Osteoblast (primary cell): ENCODE measurements around the gene LEF1. TPM values are rescaled to one million over a fixed set of nuclear protein-coding genes. Genes with fewer than 3 reads are reported as not detected.

Experiments used
- DNase-seq: peaks from one replicate; pipeline ENCODE4 v3.0.0; 2011; ENCODE audit warnings: low spot score, mixed read lengths; ENCODE audit not compliant: insufficient read length; ENCODE audit errors: missing footprints
- H2AFZ ChIP-seq: 2 replicates; pipeline ENCODE4 v1.6.0; 2011; ENCODE audit warnings: mild to moderate bottlenecking, low read length
- H3K27ac ChIP-seq: 2 replicates; pipeline ENCODE4 v1.5.1; 2011; ENCODE audit warnings: mild to moderate bottlenecking, low read depth, low read length, moderate library complexity
- H3K27me3 ChIP-seq: 2 replicates; pipeline ENCODE4 v1.6.0; 2012; ENCODE audit warnings: mild to moderate bottlenecking, control low read depth, inconsistent platforms, low read length, moderate library complexity; ENCODE audit not compliant: insufficient read depth
- H3K36me3 ChIP-seq: 2 replicates; pipeline ENCODE4 v1.5.1; 2011; ENCODE audit warnings: mild to moderate bottlenecking, low read length, control low read depth, moderate library complexity; ENCODE audit not compliant: insufficient read depth
- H3K4me1 ChIP-seq: 2 replicates; pipeline ENCODE4 v1.5.1; 2011; ENCODE audit warnings: mild to moderate bottlenecking, low read length, control low read depth, moderate library complexity; ENCODE audit not compliant: insufficient read depth
- H3K4me2 ChIP-seq: 2 replicates; pipeline ENCODE4 v1.6.0; 2011; ENCODE audit warnings: mild to moderate bottlenecking, low read length; ENCODE audit not compliant: insufficient read depth
- H3K4me3 ChIP-seq: fragments of 200-600 bp; sonication (generic); 3 replicates; pipeline ENCODE4 v1.5.1; 2012; ENCODE audit warnings: mild to moderate bottlenecking, low read length, inconsistent platforms; ENCODE audit not compliant: insufficient read depth
- H3K79me2 ChIP-seq: 2 replicates; pipeline ENCODE4 v1.6.0; 2012; ENCODE audit warnings: mild to moderate bottlenecking, low read length, control low read depth, inconsistent platforms; ENCODE audit not compliant: insufficient read depth
- H3K9me3 ChIP-seq: 2 replicates; pipeline ENCODE4 v1.5.1; 2011; ENCODE audit warnings: low read depth, low read length, control low read depth
- H4K20me1 ChIP-seq: 2 replicates; pipeline ENCODE4 v1.6.0; 2012; ENCODE audit warnings: mild to moderate bottlenecking, low read length, control low read depth; ENCODE audit not compliant: insufficient read depth
- CTCF ChIP-seq: IDR thresholded peaks from 2 replicates; pipeline ENCODE4 v1.5.1; 2011; ENCODE audit warnings: mild to moderate bottlenecking, low read depth, low read length, moderate library complexity; ENCODE audit errors: extremely low read depth
- total RNA-seq: library from RNA; depleted of rRNA; stranded (reverse); fragments of >200 nt; gene quantifications from 2 replicates; pipeline ENCODE4 v1.2.3, GENCODE V29; 2012

Gene LEF1
- total RNA-seq, 1 donor = 5.8 TPM

- Histone ChIP-seq H4K20me1 (no peaks in the 10 kb centered on the region), H3K4me3 (no peak overlapping the region), H3K4me2 (no peak overlapping the region), H3K9me3 (no peaks in the 10 kb centered on the region), H3K27ac (peak overlapping the region; percentile 58), H3K27me3 (no peaks in the 10 kb centered on the region), H3K36me3 (peaks cover 13% of the 10 kb centered on the region), H2AFZ (no peak overlapping the region), H3K4me1 (peaks cover 14% of the 10 kb centered on the region), H3K79me2 (no peaks in the 10 kb centered on the region)
- peak; percentile 67 for TF ChIP-seq CTCF
- DNase-seq = peak; percentile 88
Measured at GRCh38 chr4:108030332-108030731, 138.4 kb downstream of the LEF1 start.

GRCh38 chr4:108029731-108030130 lies 139.0 kb downstream of the LEF1 start:
- no peak for TF ChIP-seq CTCF
- Histone ChIP-seq H2AFZ (peak overlapping the region; percentile 86), H3K9me3 (no peaks in the 10 kb centered on the region), H3K27ac (peak overlapping the region; percentile 58), H3K27me3 (no peaks in the 10 kb centered on the region), H3K4me1 (peaks cover 14% of the 10 kb centered on the region), H3K4me3 (no peak overlapping the region), H4K20me1 (no peaks in the 10 kb centered on the region), H3K36me3 (peaks cover 12% of the 10 kb centered on the region), H3K79me2 (no peaks in the 10 kb centered on the region), H3K4me2 (no peak overlapping the region)
- DNase-seq = peak; percentile 89

- H3K4me3 ChIP-seq = no peak overlapping the region
- H4K20me1 ChIP-seq = no peaks in the 10 kb centered on the region
- no peaks in the 10 kb centered on the region for H3K79me2 ChIP-seq
- no peaks in the 10 kb centered on the region for H3K27me3 ChIP-seq
- H3K27ac ChIP-seq = peak overlapping the region; percentile 58
- H2AFZ ChIP-seq = peak overlapping the region; percentile 86
- DNase-seq = peak; percentile 14
- no peaks in the 10 kb centered on the region for H3K9me3 ChIP-seq
- H3K4me1 ChIP-seq = peaks cover 14% of the 10 kb centered on the region
- no peak overlapping the region for H3K4me2 ChIP-seq
- no peak for TF ChIP-seq CTCF
- H3K36me3 ChIP-seq = peaks cover 6% of the 10 kb centered on the region
Measured at GRCh38 chr4:108029016-108029720, 139.6 kb downstream of the LEF1 start.

- H3K36me3 ChIP-seq = peaks cover 8% of the 10 kb centered on the region
- no peak for TF ChIP-seq CTCF
- H3K27me3 ChIP-seq = no peaks in the 10 kb centered on the region
- no peaks in the 10 kb centered on the region for H3K79me2 ChIP-seq
- no peak overlapping the region for H2AFZ ChIP-seq
- no peak overlapping the region for H3K27ac ChIP-seq
- H3K4me2 ChIP-seq = no peak overlapping the region
- H4K20me1 ChIP-seq = no peaks in the 10 kb centered on the region
- H3K4me3 ChIP-seq = no peak overlapping the region
- no peak for DNase-seq
- H3K4me1 ChIP-seq = peaks cover 9% of the 10 kb centered on the region
- H3K9me3 ChIP-seq = no peaks in the 10 kb centered on the region
Measured at GRCh38 chr4:108024878-108025165, 143.9 kb downstream of the LEF1 start.
